GM19035 (cell line): Measurements from ENCODE around the gene EPB41L2.

Source experiments
- ATAC-seq: cut with Tn5 transposase; IDR thresholded peaks from one replicate; pipeline ENCODE4 v1.9.1; 2021; ENCODE audit not compliant: unreplicated experiment

The EPB41L2 gene

DNA sequence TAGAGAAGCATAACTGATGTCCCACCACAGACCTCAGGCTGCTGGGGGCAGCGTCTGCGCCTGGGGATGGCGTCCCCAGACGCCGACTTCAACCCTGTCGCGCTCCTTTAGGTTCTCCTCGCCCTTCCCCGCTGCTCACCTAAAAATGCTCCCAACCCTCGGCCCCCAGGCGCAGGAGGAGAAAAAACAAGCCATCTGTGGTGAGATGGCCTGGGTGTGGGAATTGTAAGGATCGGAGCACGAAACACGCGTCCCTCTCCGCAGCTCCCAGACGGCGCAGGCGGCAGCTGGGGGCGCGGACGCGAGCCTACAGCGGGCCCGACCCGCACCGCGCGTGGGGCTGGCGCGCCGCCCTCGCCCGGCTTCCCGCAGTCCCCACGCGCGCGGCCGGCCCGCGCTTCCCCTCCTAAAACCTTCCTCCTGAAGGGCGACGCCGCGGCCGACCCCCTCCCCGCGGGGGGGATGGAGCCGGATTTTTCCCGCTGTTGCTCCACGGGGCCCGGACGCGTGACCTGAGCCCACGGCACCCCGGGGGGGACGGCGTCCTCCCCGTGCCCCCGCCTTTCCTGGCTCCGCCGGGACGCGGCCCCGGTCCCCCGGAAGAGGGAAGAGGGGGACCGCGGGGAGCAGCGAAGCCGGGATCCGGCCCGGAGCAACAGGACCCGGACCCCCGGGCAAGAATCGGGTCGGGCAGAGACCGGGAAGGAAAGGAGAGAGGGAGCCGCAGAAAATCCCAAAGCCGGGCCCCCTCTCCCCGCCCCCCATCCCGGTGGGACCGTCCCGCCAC, 611 bp downstream of the EPB41L2 start:
- ATAC-seq, result peak; percentile 32

DNA sequence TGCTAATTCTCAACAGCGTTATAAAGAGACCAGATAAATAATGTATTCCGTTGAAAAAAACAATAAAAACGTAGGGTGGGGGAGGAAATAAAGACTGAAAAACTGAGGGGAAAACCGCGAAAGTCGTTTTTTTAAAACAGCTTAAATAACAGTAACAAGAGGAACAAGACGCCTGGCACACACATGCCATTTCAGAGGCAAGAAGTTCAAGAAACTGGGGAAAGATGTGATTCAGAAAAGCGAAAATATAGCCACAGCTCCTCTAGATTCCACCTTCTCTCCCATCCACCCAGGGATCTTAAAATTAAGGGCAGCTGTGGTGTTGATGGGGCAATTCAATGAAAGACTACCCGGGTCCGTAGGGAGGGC, 1.3 kb downstream of the EPB41L2 start:
- no peak for ATAC-seq

DNA sequence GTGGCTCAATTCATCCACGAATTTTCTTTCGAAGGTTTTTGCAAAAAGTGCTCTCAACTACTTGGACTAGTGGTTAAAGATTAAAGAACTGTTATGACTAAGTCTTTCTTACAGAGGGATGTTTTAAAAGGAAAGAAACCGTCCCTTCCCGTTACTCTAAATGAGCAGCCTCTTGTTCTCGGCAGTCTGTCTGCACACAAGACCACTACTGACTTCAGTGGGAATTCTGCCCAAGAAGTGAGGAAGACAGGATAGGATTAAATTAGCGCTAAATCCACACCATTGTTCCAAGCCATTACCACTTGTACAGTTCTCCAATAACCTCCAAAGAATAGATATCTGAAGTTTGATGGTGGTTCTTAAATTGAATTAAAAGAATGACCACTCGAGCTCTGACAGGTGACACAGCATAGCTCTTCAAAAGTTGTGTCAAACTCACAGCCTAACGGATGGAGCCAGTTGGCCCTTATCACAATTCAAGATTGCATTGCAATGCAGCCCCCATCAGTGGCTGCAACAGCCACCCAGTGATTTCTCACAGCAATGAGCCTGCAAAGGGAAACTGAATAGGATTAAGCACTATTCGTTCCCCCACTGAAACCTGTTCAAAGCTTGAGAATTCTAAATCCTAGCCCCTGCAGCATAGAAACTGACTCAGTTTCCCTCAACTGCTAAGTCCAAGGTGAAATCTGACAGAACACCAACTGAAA, 1.8 kb downstream of the EPB41L2 start:
- no peak for ATAC-seq

- ATAC-seq, result no peak
These were observed 2.7 kb downstream of the EPB41L2 start for GRCh38 chr6:131060311-131060710.

GRCh38 chr6:131059486-131059885, 3.6 kb downstream of the EPB41L2 start:
- ATAC-seq, result no peak

GRCh38 chr6:131058236-131058635, 4.8 kb downstream of the EPB41L2 start:
- ATAC-seq, result no peak

GRCh38 chr6:131054392-131055250, 8.4 kb downstream of the EPB41L2 start:
- ATAC-seq, result no peak

- no peak for ATAC-seq
These were observed 9.4 kb downstream of the EPB41L2 start for GRCh38 chr6:131053546-131054240.

DNA sequence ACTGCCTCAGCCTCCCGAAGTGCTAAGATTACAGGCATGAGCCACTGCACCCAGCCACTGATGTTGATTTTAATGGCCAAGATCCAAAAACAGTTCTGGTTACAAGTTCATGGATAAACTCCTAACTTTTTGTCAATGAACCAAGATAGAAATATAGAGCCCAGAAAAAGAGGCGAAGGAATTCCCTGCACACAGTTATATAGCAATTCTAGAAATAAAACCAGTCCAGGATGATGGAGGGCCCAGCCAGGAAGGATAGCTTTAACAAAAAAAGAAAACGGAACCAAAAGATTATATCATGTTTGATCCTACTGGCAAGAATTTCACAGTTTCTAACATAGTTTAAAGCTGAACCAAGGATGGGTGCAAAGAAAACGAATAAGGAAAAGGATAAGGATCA, 10.9 kb downstream of the EPB41L2 start:
- ATAC-seq, result no peak

- no peak for ATAC-seq
These were observed 11.7 kb downstream of the EPB41L2 start for GRCh38 chr6:131051341-131051740.

- no peak for ATAC-seq
These were observed 13.4 kb downstream of the EPB41L2 start for GRCh38 chr6:131049608-131050007.

GRCh38 chr6:131048933-131049515, 14.0 kb downstream of the EPB41L2 start:
- no peak for ATAC-seq

DNA sequence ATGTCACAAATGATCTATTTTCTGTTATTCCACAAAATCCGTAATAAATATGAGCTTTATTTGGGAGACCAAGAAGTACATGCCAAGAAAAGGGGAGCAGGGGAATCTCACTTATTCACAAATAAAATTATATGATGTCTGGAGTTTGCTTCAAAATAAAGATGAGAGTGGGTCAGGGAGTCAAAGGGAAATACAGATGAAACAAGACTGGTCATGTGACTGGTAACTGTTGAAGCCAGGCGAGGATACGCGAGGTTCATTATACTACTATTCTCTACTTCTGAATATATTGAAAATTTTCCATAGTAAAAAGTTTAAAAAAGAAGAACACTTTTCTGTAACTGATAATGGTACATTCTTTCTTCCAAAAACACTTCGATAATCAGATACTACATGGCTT, 14.6 kb downstream of the EPB41L2 start:
- no peak for ATAC-seq

DNA sequence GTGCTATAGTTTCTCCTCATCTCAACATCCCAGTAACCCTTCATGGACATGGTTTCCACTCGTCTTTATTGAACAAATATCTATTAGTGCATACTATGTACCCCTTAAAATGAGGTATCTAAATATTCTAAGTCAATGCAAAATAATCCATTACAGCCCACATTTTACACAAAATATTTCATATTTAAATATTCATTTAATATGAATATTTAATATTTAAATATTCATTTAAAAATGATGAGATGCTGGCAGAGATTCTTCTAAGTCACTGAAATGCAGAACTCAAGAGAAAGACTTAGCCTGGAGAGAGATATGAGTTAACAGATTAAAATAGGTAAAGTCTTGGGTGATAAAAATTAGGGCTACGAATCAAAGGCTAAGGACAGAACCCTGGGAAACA, 17.9 kb downstream of the EPB41L2 start:
- ATAC-seq, result no peak

- ATAC-seq, result no peak
These were observed 19.1 kb downstream of the EPB41L2 start for GRCh38 chr6:131043902-131044447.

DNA sequence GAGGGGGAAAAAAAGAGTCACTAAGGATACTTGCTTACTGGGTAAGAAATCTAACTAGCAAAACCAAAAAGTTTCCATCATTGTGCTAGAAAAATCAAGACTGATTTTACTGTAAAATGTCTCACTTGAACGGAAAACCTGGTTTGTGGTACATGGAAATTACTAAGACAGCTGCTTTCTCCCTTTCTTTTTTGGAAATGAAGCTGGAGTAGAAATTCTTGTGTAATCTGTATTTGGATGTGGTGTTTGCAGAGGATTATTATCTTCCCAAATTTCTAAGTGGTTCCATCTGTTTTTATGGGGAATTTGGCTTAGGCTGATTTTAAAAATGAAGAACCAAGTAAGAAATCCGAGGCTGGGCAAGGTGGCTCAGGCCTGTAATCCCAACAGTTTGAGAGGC, 20.4 kb downstream of the EPB41L2 start:
- no peak for ATAC-seq

- ATAC-seq, result no peak
These were observed 21.2 kb downstream of the EPB41L2 start for GRCh38 chr6:131041814-131042213.

DNA sequence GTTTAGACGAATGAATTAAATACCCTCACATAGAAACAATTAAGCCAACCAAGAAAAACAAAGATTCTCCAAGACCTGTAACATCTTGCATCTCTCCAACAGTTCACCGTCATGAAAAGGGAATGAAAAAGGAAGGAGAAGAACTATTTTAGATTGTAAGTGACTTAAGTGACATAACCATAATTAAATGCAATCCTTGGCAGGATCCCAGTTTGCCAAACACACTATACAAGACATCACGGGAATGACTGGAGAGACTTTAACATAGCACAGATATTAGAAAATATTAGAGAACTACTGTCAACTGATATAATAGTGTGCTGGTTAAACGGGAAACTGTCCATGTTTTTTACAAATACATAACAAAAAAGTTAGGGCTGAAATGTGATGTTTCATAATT, 22.2 kb downstream of the EPB41L2 start:
- no peak for ATAC-seq

GRCh38 chr6:131039345-131039680, 23.7 kb downstream of the EPB41L2 start:
- ATAC-seq, result no peak

GRCh38 chr6:131038597-131039344, 24.3 kb downstream of the EPB41L2 start:
- ATAC-seq, result no peak
